Testis (tissue), 3 donors: ENCODE data around the gene MYF5. TPM values are rescaled to one million over a fixed set of nuclear protein-coding genes. Genes with fewer than 3 reads are reported as not detected.

Experiments used
- DNase-seq: peaks from one replicate; pipeline ENCODE4 v3.0.0-alpha.2; 2019
- H3K27ac ChIP-seq, 2 donors: fragments of 200-600 bp; sonication (generic); one replicate each; pipeline ENCODE4 v1.5.1; 2019
- H3K27me3 ChIP-seq: fragments of 200-600 bp; sonication (generic); one replicate; pipeline ENCODE4 v1.5.1; 2019
- H3K36me3 ChIP-seq: fragments of 200-600 bp; sonication (generic); one replicate; pipeline ENCODE4 v1.5.1; 2017; ENCODE audit warnings: low read depth; ENCODE audit errors: missing control alignments
- H3K4me1 ChIP-seq: fragments of 200-600 bp; sonication (generic); one replicate; pipeline ENCODE4 v1.5.1; 2019
- H3K4me3 ChIP-seq, 2 donors: fragments of 200-600 bp; sonication (generic); one replicate each; pipeline ENCODE4 v1.5.1; 2017 to 2019
- H3K9me3 ChIP-seq: fragments of 200-600 bp; sonication (generic); one replicate; pipeline ENCODE4 v1.5.1; 2017
- CTCF ChIP-seq, 3 experiments: fragments of 450-650 bp in 2 of 3; fragments of 200-600 bp in 1 of 3; sonication (generic) in 1 of 3; IDR thresholded peaks; one replicate each; pipeline ENCODE4 v1.5.1; 2016 to 2019; ENCODE audit warnings: antibody characterized with exemption in 3 of 3, mild to moderate bottlenecking in 2 of 3, moderate library complexity in 1 of 3
- POLR2A ChIP-seq: fragments of 450-650 bp; IDR thresholded peaks from one replicate; pipeline ENCODE4 v1.6.1; 2017; ENCODE audit warnings: antibody characterized with exemption, mild to moderate bottlenecking, moderate library complexity
- WGBS, 2 donors: methylation state at CpG; one replicate each; pipeline ENCODE4 v1.1.5; 2018; 5-methylcytosine and 5-hydroxymethylcytosine counted together
- intact Hi-C: fragments of 100-400 bp; cut with DNase I; formaldehyde crosslinking; loops from one replicate; pipeline ENCODE4 v1.15.1; 2023; ENCODE audit warnings: low total_unique reads
- polyA plus RNA-seq: library from polyadenylated mRNA; stranded (reverse); fragments of 350-450 nt; fragmentation: Illumina TruSeq; extraction: RNeasy Lipid Tissue Mini Kit (QIAGEN cat#74804); gene quantifications from one replicate; pipeline ENCODE4 v1.2.3, GENCODE V29; 2014; ENCODE audit warnings: low read depth, low replicate concordance; ENCODE audit not compliant: insufficient read depth
- total RNA-seq, 2 donors: library from RNA; depleted of rRNA; stranded (reverse); fragments of >200 nt; gene quantifications; one replicate each; pipeline ENCODE4 v1.2.3, GENCODE V29; 2016

MYF5 gene
- total and polyA plus RNA-seq, 3 donors from 2014 or later: not detected

DNA sequence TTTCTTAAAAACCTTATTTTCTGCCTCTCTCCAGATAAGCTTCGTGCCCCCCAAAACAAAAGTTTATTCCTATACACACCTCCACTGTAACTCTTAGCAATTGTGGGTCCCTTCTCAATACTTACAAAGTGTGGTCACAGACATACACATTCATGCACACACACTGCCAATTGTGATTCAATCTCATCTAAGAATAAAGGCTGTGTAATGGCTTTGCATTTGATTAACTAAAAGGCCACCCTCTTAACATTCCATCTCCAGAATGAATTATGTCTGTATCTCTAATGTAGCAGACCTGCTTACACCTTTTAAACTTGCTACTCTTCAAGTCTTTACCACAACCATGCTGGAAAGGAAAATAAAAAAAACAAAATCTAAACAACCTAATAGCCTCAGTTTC is 49.5 kb downstream of the MYF5 start:
- H3K27ac ChIP-seq: no peak overlapping the region
- 94 to 98% methylated on average over 1 of the region's 1 CpG for WGBS, 2 donors
- H3K4me1 ChIP-seq: no peaks in the 10 kb centered on the region
- DNase-seq: no peak
- no peak for TF ChIP-seq POLR2A
- no peak for TF ChIP-seq CTCF (IDR thresholded peaks at IDR 0.05)
- intact Hi-C loops: no loop called here
- no peaks in the 10 kb centered on the region for H3K36me3 ChIP-seq
- H3K9me3 ChIP-seq: no peaks in the 10 kb centered on the region
- H3K27me3 ChIP-seq: no peaks in the 10 kb centered on the region
- no peak overlapping the region for H3K4me3 ChIP-seq

GRCh38 chr12:80766897-80767296 is 50.2 kb downstream of the MYF5 start:
- intact Hi-C loops: no loop called here
- no peak for DNase-seq
- H3K4me3 ChIP-seq: no peak overlapping the region
- TF ChIP-seq CTCF (IDR thresholded peaks at IDR 0.05) (no peak), POLR2A (no peak)
- no peaks in the 10 kb centered on the region for H3K9me3 ChIP-seq
- WGBS, 2 donors: 76 to 77% methylated on average over 2 of the region's 2 CpGs
- H3K27ac ChIP-seq: no peak overlapping the region
- no peaks in the 10 kb centered on the region for H3K4me1 ChIP-seq
- H3K36me3 ChIP-seq: no peaks in the 10 kb centered on the region
- no peaks in the 10 kb centered on the region for H3K27me3 ChIP-seq

Other genes with a start within 250 kb of the MYF5 start
- gene MYF6, start 9.3 kb upstream of the MYF5 start, total RNA-seq: not detected
- gene MYF6, start 9.3 kb upstream of the MYF5 start, polyA plus RNA-seq: 2.1 TPM
- 10 to 100 TPM in 1 of 2 donors, 1 to 10 TPM in 1; 5.8 to 12.0 TPM for gene LIN7A, start 221.0 kb downstream of the MYF5 start, total RNA-seq
- 48.6 TPM for gene LIN7A, start 221.0 kb downstream of the MYF5 start, polyA plus RNA-seq